HepG2 (cell line): ENCODE measurements around the gene MRPL39. TPM values are rescaled to one million over a fixed set of nuclear protein-coding genes. Genes with fewer than 3 reads are reported as not detected.

Source experiments
- ATAC-seq: fragments of 200-7000 bp; cut with Tn5 transposase; 3 replicates; pipeline ENCODE4 v1.9.1; 2020; ENCODE audit warnings: mild to moderate bottlenecking, moderate library complexity
- BruUV-seq: library from RNA; stranded (reverse); fragments of 400-500 nt; replicated peaks from 2 replicates; lab custom pipeline; 2021; lab: Mats Ljungman, UMichigan
- CTCF ChIA-PET: fragments of 300-600 bp; formaldehyde crosslinking; extraction: SDS; loops from one replicate; lab custom pipeline; 2021; ENCODE audit warnings: low total read pairs, inconsistent platforms, low intra/inter-chr PET ratio; lab: Yijun Ruan, JAX
- POLR2A ChIA-PET: fragments of 350-600 bp; sonication (Branson Sonifier 250); formaldehyde crosslinking; loops from one replicate; lab custom pipeline; 2020; ENCODE audit warnings: antibody characterized with exemption, inconsistent platforms; lab: Yijun Ruan, JAX
- DNase-seq: peaks from one replicate; pipeline ENCODE4 v3.0.0-alpha.2; 2015; ENCODE audit warnings: low spot score
- FAIRE-seq: peaks from 3 replicates; lab custom pipeline; 2011; peaks lifted over from hg19 to GRCh38; lab: Jason Lieb, UNC
- H2AFZ ChIP-seq: one replicate; pipeline ENCODE4 v1.6.1; 2011; ENCODE audit warnings: low read length, inconsistent platforms
- H3K27ac ChIP-seq: fragments of 300-600 bp; 3 replicates; pipeline ENCODE4 v1.8.0; 2011; ENCODE audit warnings: mixed run types, mild to moderate bottlenecking, mixed read lengths, low read length, inconsistent platforms; ENCODE audit not compliant: insufficient read depth; ENCODE audit errors: extremely low read length
- H3K27me3 ChIP-seq, 2 experiments: fragments of 200-600 bp in 1 of 2; 2 replicates in 1 of 2; 3 replicates in 1 of 2; pipeline versions ENCODE4 v1.6.0 to v1.8.0; 2011; ENCODE audit warnings: low read length in 2 of 2, mild to moderate bottlenecking in 2 of 2, moderate library complexity in 2 of 2, inconsistent platforms in 1 of 2; ENCODE audit not compliant: insufficient read depth in 2 of 2, control insufficient read depth in 1 of 2
- H3K36me3 ChIP-seq, 2 experiments: fragments of 200-600 bp in 1 of 2; replicated peaks in 1 of 2; 2 replicates in 1 of 2; 3 replicates in 1 of 2; pipeline versions ENCODE4 v1.5.1 to v1.8.0; 2011; ENCODE audit warnings: low read length in 2 of 2, inconsistent platforms in 1 of 2; ENCODE audit not compliant: insufficient read depth in 2 of 2, control insufficient read depth in 1 of 2
- H3K4me1 ChIP-seq: 2 replicates; pipeline ENCODE4 v1.5.1; 2012; ENCODE audit warnings: low read length, inconsistent platforms; ENCODE audit not compliant: insufficient read depth
- H3K4me2 ChIP-seq: 2 replicates; pipeline ENCODE4 v1.6.0; 2011; ENCODE audit warnings: low read depth, low read length, inconsistent platforms
- H3K4me3 ChIP-seq, 3 experiments: fragments of 200-600 bp in 1 of 3; sonication (generic), shearing (Covaris generic) in 1 of 3; replicated peaks in 1 of 3; 2 replicates each; pipeline ENCODE4 v1.5.1; 2011 to 2016; ENCODE audit warnings: low read length in 3 of 3, inconsistent platforms in 2 of 3, low read depth in 2 of 3, mild to moderate bottlenecking in 2 of 3, control low read depth in 1 of 3, mixed read lengths in 1 of 3; ENCODE audit not compliant: insufficient read depth in 1 of 3
- H3K79me2 ChIP-seq: one replicate; pipeline ENCODE4 v1.6.1; 2011; ENCODE audit warnings: low read length, inconsistent platforms; ENCODE audit not compliant: insufficient read depth
- H3K9ac ChIP-seq: 2 replicates; pipeline ENCODE4 v1.6.0; 2011; ENCODE audit warnings: mild to moderate bottlenecking, low read depth, low read length, inconsistent platforms; ENCODE audit not compliant: insufficient read depth
- H3K9me3 ChIP-seq: 2 replicates; pipeline ENCODE4 v1.5.1; 2012; ENCODE audit warnings: mild to moderate bottlenecking, low read length
- H4K20me1 ChIP-seq: 2 replicates; pipeline ENCODE4 v1.6.0; 2011; ENCODE audit warnings: inconsistent platforms, mild to moderate bottlenecking, low read length, moderate library complexity; ENCODE audit not compliant: insufficient read depth
- ASH2L ChIP-seq: fragments of 300-600, 200-600 bp; sonication (generic); IDR thresholded peaks from 2 replicates; pipeline ENCODE4 v1.7.0; 2017; ENCODE audit warnings: low read depth, mild to moderate bottlenecking, moderate library complexity, mixed read lengths, low read length; ENCODE audit not compliant: insufficient read length
- ATM ChIP-seq: fragments of 450-650 bp; IDR thresholded peaks from 2 replicates; pipeline ENCODE4 v1.7.1; 2017; ENCODE audit warnings: mild to moderate bottlenecking, borderline replicate concordance
- MAFF ChIP-seq: IDR thresholded peaks from 2 replicates; pipeline ENCODE4 v1.6.1; 2011; ENCODE audit warnings: low read depth, low read length, improper control_type of control experiment
- MAFK ChIP-seq, 2 experiments: IDR thresholded peaks in 1 of 2; conservative IDR thresholded peaks in 1 of 2; 2 replicates each; pipeline ENCODE4 v1.6.1; 2011; ENCODE audit warnings: improper control_type of control experiment in 2 of 2, low read length in 2 of 2
- ZBTB38 ChIP-seq: sonication (generic); formaldehyde crosslinking; IDR thresholded peaks from 2 replicates; pipeline ENCODE4 v1.5.1; 2020; ENCODE audit warnings: mild to moderate bottlenecking, missing genetic modification reagents
- ZBTB49 ChIP-seq: sonication (generic); formaldehyde crosslinking; IDR thresholded peaks from 2 replicates; pipeline ENCODE4 v1.4.0; 2020; ENCODE audit warnings: missing genetic modification reagents, borderline replicate concordance
- ZBTB7A ChIP-seq: sonication (generic); formaldehyde crosslinking; IDR thresholded peaks from 2 replicates; pipeline ENCODE4 v1.8.0; 2022; ENCODE audit warnings: mild to moderate bottlenecking, missing genetic modification reagents
- ZFAT ChIP-seq: sonication (generic); formaldehyde crosslinking; conservative IDR thresholded peaks from 2 replicates; pipeline ENCODE4 v1.8.1; 2023; ENCODE audit warnings: missing genetic modification reagents, inconsistent platforms
- ZMYM2 ChIP-seq: sonication (generic); formaldehyde crosslinking; IDR thresholded peaks from 2 replicates; pipeline ENCODE4 v1.8.0; 2022; ENCODE audit warnings: mild to moderate bottlenecking, missing genetic modification reagents
- WGBS: methylation state at CpG from one replicate; pipeline ENCODE4 v1.1.6; 2017; ENCODE audit warnings: low lambda C conversion rate; 5-methylcytosine and 5-hydroxymethylcytosine counted together
- in situ Hi-C: cut with HindIII; loops from 2 replicates; pipeline ENCODE4 v1.10.0; 2017; ENCODE audit warnings: low pct_unique_long_range_greater_than_20kb; ENCODE audit not compliant: extremely low pct_ligation_motif_present
- intact Hi-C: fragments of 100-400 bp; cut with micrococcal nuclease; formaldehyde crosslinking; loops from one replicate; pipeline ENCODE4 v1.10.0; 2022; ENCODE audit not compliant: unreplicated experiment
- polyA plus RNA-seq, 8 experiments: library from polyadenylated mRNA; depleted of rRNA in 3 of 8; stranded (reverse) in 7 of 8; unstranded in 1 of 8; fragments of >200 nt; fragmentation: Illumina TruSeq in 4 of 8; extraction: Trizol in 4 of 8; gene quantifications; 2 replicates each; pipeline versions ENCODE4 v1.2.1 to v1.2.3, GENCODE V29; 2011 to 2016; ENCODE audit warnings: low read depth in 4 of 8, missing spikeins in 1 of 8, mixed read lengths in 1 of 8; ENCODE audit not compliant: insufficient read depth in 1 of 8
- total RNA-seq, 5 experiments: library from RNA; depleted of rRNA; stranded (reverse); fragments of >200 nt; fragmentation: Illumina TruSeq; extraction: Trizol; gene quantifications; 2 replicates each; pipeline ENCODE4 v1.2.3, GENCODE V29; 2016; ENCODE audit warnings: low read depth in 1 of 5
- TF ChIP-seq, protein P1 (sequence below): sonication (generic); formaldehyde crosslinking; IDR thresholded peaks from 2 replicates; pipeline ENCODE4 v1.5.1; 2020; ENCODE audit warnings: missing genetic modification reagents, mild to moderate bottlenecking, borderline replicate concordance
- TF ChIP-seq, protein P2 (sequence below): sonication (generic); formaldehyde crosslinking; IDR thresholded peaks from 2 replicates; pipeline ENCODE4 v1.4.0; 2020; ENCODE audit warnings: mild to moderate bottlenecking, missing genetic modification reagents, borderline replicate concordance

The MRPL39 gene
- total and polyA plus RNA-seq, 2 of the 13 experiments (the other 11 are each of a cell fraction or from before 2014, with no cell fraction given), result 29.1 to 91.2 TPM

GRCh38 chr21:25569711-25570110 lies 37.6 kb downstream of the MRPL39 start:
- TF ChIP-seq ZFAT (CRISPR knock-in tag) (no peak), MAFK (conservative IDR thresholded peaks at IDR 0.05 in 1 of 2, IDR thresholded peaks at IDR 0.05 in 1 of 2; ENCODE audit: low read length in 2 of 2) (peak; percentile 43 to 76; a peak in 2 of 4 replicates), MAFF (peak; percentile 52), ATM (no peak)
- TF ChIP-seq, protein P1, sequence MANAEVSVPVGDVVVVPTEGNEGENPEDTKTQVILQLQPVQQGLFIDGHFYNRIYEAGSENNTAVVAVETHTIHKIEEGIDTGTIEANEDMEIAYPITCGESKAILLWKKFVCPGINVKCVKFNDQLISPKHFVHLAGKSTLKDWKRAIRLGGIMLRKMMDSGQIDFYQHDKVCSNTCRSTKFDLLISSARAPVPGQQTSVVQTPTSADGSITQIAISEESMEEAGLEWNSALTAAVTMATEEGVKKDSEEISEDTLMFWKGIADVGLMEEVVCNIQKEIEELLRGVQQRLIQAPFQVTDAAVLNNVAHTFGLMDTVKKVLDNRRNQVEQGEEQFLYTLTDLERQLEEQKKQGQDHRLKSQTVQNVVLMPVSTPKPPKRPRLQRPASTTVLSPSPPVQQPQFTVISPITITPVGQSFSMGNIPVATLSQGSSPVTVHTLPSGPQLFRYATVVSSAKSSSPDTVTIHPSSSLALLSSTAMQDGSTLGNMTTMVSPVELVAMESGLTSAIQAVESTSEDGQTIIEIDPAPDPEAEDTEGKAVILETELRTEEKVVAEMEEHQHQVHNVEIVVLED (CRISPR knock-in tag), result no peak
- 87% methylated on average over 4 of the region's 4 CpGs for WGBS
- Histone ChIP-seq H3K4me2 (no peak overlapping the region), H3K9ac (no peak overlapping the region), H3K79me2 (no peaks in the 10 kb centered on the region), H4K20me1 (no peaks in the 10 kb centered on the region), H3K27ac (no peak overlapping the region), H3K36me3 (peaks cover 2 to 5% of the 10 kb centered on the region in 2 experiments; a peak in 1 of 5 replicates), H3K27me3 (no peaks in the 10 kb centered on the region), H3K4me3 (no peak overlapping the region), H2AFZ (no peak overlapping the region), H3K4me1 (no peaks in the 10 kb centered on the region), H3K9me3 (no peaks in the 10 kb centered on the region)
- no peak for FAIRE-seq
- POLR2A ChIA-PET, result no interaction called here
- no TSS peak for BruUV-seq
- intact Hi-C loops, result no loop called here
- ATAC-seq, result no peak
- DNase-seq, result no peak
- in situ Hi-C loops, result no loop called here
- CTCF ChIA-PET, result no interaction called here

DNA sequence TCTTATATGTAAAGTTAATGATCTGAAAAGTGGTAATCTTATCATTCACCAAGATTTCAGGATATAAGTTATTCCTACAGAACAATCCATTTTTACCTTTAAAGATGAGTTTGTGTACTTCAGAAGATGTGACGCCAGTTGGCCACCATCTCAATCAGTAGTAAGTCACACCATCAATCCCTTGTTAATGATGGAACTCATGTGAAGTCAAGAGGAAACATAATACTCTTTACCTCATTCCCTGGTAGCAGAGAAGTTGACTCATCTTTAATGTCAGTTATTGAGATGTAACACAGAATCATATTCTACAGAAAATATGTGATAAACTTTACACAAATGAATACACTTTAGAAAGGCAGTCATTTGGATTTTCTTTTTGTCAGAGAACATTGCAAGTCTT lies 38.2 kb downstream of the MRPL39 start:
- Histone ChIP-seq H2AFZ (no peak overlapping the region), H3K9ac (no peak overlapping the region), H3K36me3 (peaks cover 2 to 5% of the 10 kb centered on the region in 2 experiments; a peak in 1 of 5 replicates), H3K27me3 (no peaks in the 10 kb centered on the region), H3K4me2 (no peak overlapping the region), H3K4me3 (no peak overlapping the region), H3K27ac (no peak overlapping the region), H3K4me1 (no peaks in the 10 kb centered on the region), H4K20me1 (no peaks in the 10 kb centered on the region), H3K79me2 (no peaks in the 10 kb centered on the region), H3K9me3 (no peaks in the 10 kb centered on the region)
- intact Hi-C loops (no loop called here), in situ Hi-C loops (no loop called here)
- no TSS peak for BruUV-seq
- 89% methylated on average over 1 of the region's 1 CpG for WGBS
- no peak for ATAC-seq
- POLR2A ChIA-PET, result no interaction called here
- DNase-seq, result no peak
- FAIRE-seq, result no peak
- CTCF ChIA-PET, result no interaction called here
- TF ChIP-seq ASH2L (no peak), ZBTB38 (CRISPR knock-in tag) (no peak), ZBTB49 (CRISPR knock-in tag) (no peak), ZMYM2 (CRISPR knock-in tag) (no peak), ZBTB7A (CRISPR knock-in tag) (no peak)
- TF ChIP-seq, protein P2, sequence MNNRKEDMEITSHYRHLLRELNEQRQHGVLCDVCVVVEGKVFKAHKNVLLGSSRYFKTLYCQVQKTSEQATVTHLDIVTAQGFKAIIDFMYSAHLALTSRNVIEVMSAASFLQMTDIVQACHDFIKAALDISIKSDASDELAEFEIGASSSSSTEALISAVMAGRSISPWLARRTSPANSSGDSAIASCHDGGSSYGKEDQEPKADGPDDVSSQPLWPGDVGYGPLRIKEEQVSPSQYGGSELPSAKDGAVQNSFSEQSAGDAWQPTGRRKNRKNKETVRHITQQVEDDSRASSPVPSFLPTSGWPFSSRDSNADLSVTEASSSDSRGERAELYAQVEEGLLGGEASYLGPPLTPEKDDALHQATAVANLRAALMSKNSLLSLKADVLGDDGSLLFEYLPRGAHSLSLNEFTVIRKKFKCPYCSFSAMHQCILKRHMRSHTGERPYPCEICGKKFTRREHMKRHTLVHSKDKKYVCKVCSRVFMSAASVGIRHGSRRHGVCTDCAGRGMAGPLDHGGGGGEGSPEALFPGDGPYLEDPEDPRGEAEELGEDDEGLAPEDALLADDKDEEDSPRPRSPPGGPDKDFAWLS, result no peak
